Endodermal cell (in vitro differentiated cells): Measurements from ENCODE around the gene UMODL1. TPM values are rescaled to one million over a fixed set of nuclear protein-coding genes. Genes with fewer than 3 reads are reported as not detected.

ENCODE experiments used
- DNase-seq: peaks from one replicate; pipeline ENCODE4 v3.0.0-alpha.2; 2017
- H3K27ac ChIP-seq: 2 replicates; pipeline ENCODE4 v1.5.1; 2013; ENCODE audit warnings: mild to moderate bottlenecking, low read depth, low read length, moderate library complexity
- H3K27me3 ChIP-seq: 2 replicates; pipeline ENCODE4 v1.6.1; 2013; ENCODE audit warnings: mild to moderate bottlenecking, low read length, moderate library complexity; ENCODE audit not compliant: insufficient read depth, control insufficient read depth, poor library complexity, severe bottlenecking
- H3K36me3 ChIP-seq: 2 replicates; pipeline ENCODE4 v1.7.0; 2013; ENCODE audit warnings: mild to moderate bottlenecking, low read length, moderate library complexity; ENCODE audit not compliant: control insufficient read depth, insufficient read depth
- H3K4me1 ChIP-seq: one replicate; pipeline ENCODE4 v1.7.0; 2013; ENCODE audit warnings: low read length; ENCODE audit not compliant: control insufficient read depth, insufficient read depth
- H3K4me3 ChIP-seq: 2 replicates; pipeline ENCODE4 v1.5.1; 2013; ENCODE audit warnings: mild to moderate bottlenecking, low read length, moderate library complexity
- H3K9ac ChIP-seq: 2 replicates; pipeline ENCODE4 v1.6.1; 2013; ENCODE audit warnings: mild to moderate bottlenecking, low read length, moderate library complexity; ENCODE audit not compliant: poor library complexity, severe bottlenecking; ENCODE audit errors: extremely low read depth
- H3K9me3 ChIP-seq: 2 replicates; pipeline ENCODE4 v1.6.1; 2013; ENCODE audit warnings: mild to moderate bottlenecking, low read length, moderate library complexity; ENCODE audit not compliant: control insufficient read depth
- H3K27ac Mint-ChIP-seq: 2 replicates; pipeline ENCODE4 v1.8.0; 2020; ENCODE audit warnings: mixed read lengths
- H3K27me3 Mint-ChIP-seq: 2 replicates; pipeline ENCODE4 v1.8.0; 2021; ENCODE audit warnings: mild to moderate bottlenecking, mixed read lengths; ENCODE audit not compliant: insufficient read depth
- H3K36me3 Mint-ChIP-seq: 2 replicates; pipeline ENCODE4 v1.8.0; 2020; ENCODE audit warnings: low read depth, mixed read lengths
- H3K4me1 Mint-ChIP-seq: 2 replicates; pipeline ENCODE4 v1.8.0; 2020; ENCODE audit warnings: mixed read lengths
- H3K4me3 Mint-ChIP-seq: 2 replicates; pipeline ENCODE4 v1.8.0; 2020; ENCODE audit warnings: mild to moderate bottlenecking, moderate library complexity, mixed read lengths
- H3K9me3 Mint-ChIP-seq: 2 replicates; pipeline ENCODE4 v1.8.0; 2020; ENCODE audit warnings: mild to moderate bottlenecking, mixed read lengths
- CTCF ChIP-seq: fragments of 200-600 bp; sonication (generic); conservative IDR thresholded peaks from 2 replicates; pipeline ENCODE4 v1.5.0; 2021; ENCODE audit warnings: antibody characterized with exemption, mild to moderate bottlenecking
- WGBS, 2 experiments: methylation state at CpG; one replicate each; pipeline versions ENCODE4 v1.1.5 to v1.1.7; 2013; ENCODE audit warnings: missing lambda C conversion rate in 2 of 2, mixed read lengths in 1 of 2; ENCODE audit not compliant: insufficient coverage in 1 of 2, insufficient read length in 1 of 2; 5-methylcytosine and 5-hydroxymethylcytosine counted together
- total RNA-seq, 2 donors: library from RNA; stranded (reverse); fragmentation: NEBNext Ultra II Directional in 1 of 2; extraction: Animal tissue kit (Norgen Biotek cat#: 25700) in 1 of 2; gene quantifications; 2 replicates in 1 of 2; 3 replicates in 1 of 2; pipeline ENCODE4 v1.2.1, GENCODE V29; 2021

The UMODL1 gene
- total RNA-seq, 2 donors from 2014 or later = 0.24 to 0.49 TPM

GRCh38 chr21:42086969-42087368 lies 15.9 kb downstream of the UMODL1 start:
- no peak overlapping the region for H3K4me3 ChIP-seq
- H3K27me3 Mint-ChIP-seq = peaks cover 6% of the 10 kb centered on the region

GRCh38 chr21:42088148-42088547 lies 17.0 kb downstream of the UMODL1 start:
- H3K9me3 Mint-ChIP-seq = no peaks in the 10 kb centered on the region
- H3K27ac Mint-ChIP-seq = no peak overlapping the region
- Histone ChIP-seq H3K36me3 (no peaks in the 10 kb centered on the region), H3K4me1 (no peaks in the 10 kb centered on the region), H3K9me3 (no peaks in the 10 kb centered on the region), H3K27ac (no peak overlapping the region), H3K4me3 (no peak overlapping the region), H3K9ac (no peak overlapping the region), H3K27me3 (no peaks in the 10 kb centered on the region)
- DNase-seq = no peak
- no peak for TF ChIP-seq CTCF
- peaks cover 3% of the 10 kb centered on the region for H3K27me3 Mint-ChIP-seq
- WGBS, 2 experiments = 91 to 100% methylated on average over 3 to 14 of the region's 14 CpGs
- no peaks in the 10 kb centered on the region for H3K36me3 Mint-ChIP-seq
- H3K4me3 Mint-ChIP-seq = no peak overlapping the region
- peaks cover 10% of the 10 kb centered on the region for H3K4me1 Mint-ChIP-seq

More at GRCh38 chr21:42086969-42087368, 15.9 kb downstream of the UMODL1 start:
- H3K27me3 ChIP-seq = no peaks in the 10 kb centered on the region
- no peak for DNase-seq
- H3K4me1 ChIP-seq = no peaks in the 10 kb centered on the region
- no peaks in the 10 kb centered on the region for H3K9me3 ChIP-seq
- no peaks in the 10 kb centered on the region for H3K36me3 ChIP-seq
- 90 to 100% methylated on average over 4 to 7 of the region's 7 CpGs for WGBS, 2 experiments
- Mint-ChIP-seq H3K27ac (no peak overlapping the region), H3K4me3 (no peak overlapping the region), H3K36me3 (no peaks in the 10 kb centered on the region), H3K9me3 (no peaks in the 10 kb centered on the region), H3K4me1 (peaks cover 9% of the 10 kb centered on the region)
- no peak overlapping the region for H3K9ac ChIP-seq
- H3K27ac ChIP-seq = no peak overlapping the region
- TF ChIP-seq CTCF = no peak

GRCh38 chr21:42088658-42089057 lies 17.5 kb downstream of the UMODL1 start:
- Histone ChIP-seq H3K9me3 (no peaks in the 10 kb centered on the region), H3K4me1 (no peaks in the 10 kb centered on the region), H3K4me3 (no peak overlapping the region), H3K9ac (no peak overlapping the region), H3K27me3 (no peaks in the 10 kb centered on the region), H3K27ac (no peak overlapping the region), H3K36me3 (no peaks in the 10 kb centered on the region)
- 84 to 91% methylated on average over 5 of the region's 5 CpGs for WGBS, 2 experiments
- Mint-ChIP-seq H3K9me3 (peaks cover 3% of the 10 kb centered on the region), H3K36me3 (no peaks in the 10 kb centered on the region), H3K4me1 (peaks cover 10% of the 10 kb centered on the region), H3K27me3 (peaks cover 3% of the 10 kb centered on the region), H3K27ac (no peak overlapping the region), H3K4me3 (no peak overlapping the region)
- TF ChIP-seq CTCF = no peak
- DNase-seq = no peak
